ENCODE results near the gene STARD3NL.

DNA sequence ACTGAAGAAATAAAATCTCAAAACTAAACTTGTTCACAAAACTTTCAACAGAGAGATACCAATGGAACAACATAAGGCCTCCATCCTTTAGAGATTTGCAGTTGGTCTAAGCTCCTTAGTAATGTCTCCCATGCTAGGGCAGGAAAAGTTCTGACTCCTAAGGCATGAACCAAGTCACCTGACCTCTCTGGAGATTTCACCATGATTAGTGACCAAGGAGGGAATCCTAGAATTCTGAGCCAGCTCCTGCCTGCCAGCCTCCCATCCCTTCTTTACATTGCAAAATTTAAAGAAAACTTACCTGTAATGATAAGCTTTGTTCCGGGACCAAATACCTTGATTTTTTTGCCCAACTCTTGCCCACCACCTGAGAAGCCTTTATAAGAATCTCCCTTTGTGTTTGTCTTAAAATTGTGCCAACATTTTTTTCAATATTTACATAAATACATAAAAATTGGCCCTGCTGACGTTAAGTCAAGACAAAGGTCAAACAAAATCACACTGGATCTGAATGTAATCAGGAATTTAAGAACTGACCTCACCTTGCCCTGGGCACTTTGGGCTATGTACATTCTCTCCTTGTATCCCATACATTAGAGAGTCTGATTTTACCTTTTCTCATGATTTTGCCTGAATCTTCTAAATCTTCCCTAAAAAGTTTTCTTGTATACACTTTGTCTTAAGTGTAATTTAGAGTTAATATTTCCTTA is 95.4 kb downstream of the STARD3NL start, which contains the start of gene TARP:
- no peak for TF ChIP-seq CTCF (conservative IDR thresholded peaks at IDR 0.05; ENCODE audit: low read length)
- no peak for TF ChIP-seq EZH2phosphoT487 (IDR thresholded peaks at IDR 0.05; ENCODE audit: borderline replicate concordance, low read depth, low read length)
